Kidney (tissue), 14 donors: Measurements from ENCODE around the gene ZNF488. TPM values are rescaled to one million over a fixed set of nuclear protein-coding genes. Genes with fewer than 3 reads are reported as not detected.

Experiments
- DNase-seq, 5 donors: peaks; one replicate each; pipeline ENCODE4 v3.0.0-alpha.2; 2013 to 2020
- FAIRE-seq: peaks from 2 replicates; lab custom pipeline; 2012; peaks lifted over from hg19 to GRCh38; lab: Jason Lieb, UNC
- H3K27ac ChIP-seq, 2 donors: one replicate each; pipeline ENCODE4 v1.7.0; 2013; ENCODE audit warnings: low read depth in 2 of 2, low read length in 2 of 2, inconsistent platforms in 1 of 2
- H3K27me3 ChIP-seq: one replicate; pipeline ENCODE4 v1.7.1; 2013; ENCODE audit warnings: low read length, inconsistent platforms; ENCODE audit not compliant: control insufficient read depth, insufficient read depth
- H3K36me3 ChIP-seq, 3 donors: one replicate each; pipeline versions ENCODE4 v1.7.0 to v1.7.1; 2013; ENCODE audit warnings: low read length in 3 of 3, control low read depth in 1 of 3, inconsistent platforms in 1 of 3; ENCODE audit not compliant: insufficient read depth in 3 of 3, control insufficient read depth in 2 of 3
- H3K4me1 ChIP-seq, 3 donors: one replicate each; pipeline versions ENCODE4 v1.7.0 to v1.7.1; 2013; ENCODE audit warnings: low read length in 3 of 3, inconsistent platforms in 1 of 3, low read depth in 1 of 3; ENCODE audit not compliant: control insufficient read depth in 2 of 3, insufficient read depth in 2 of 3
- H3K4me3 ChIP-seq, 3 donors: one replicate each; pipeline versions ENCODE4 v1.7.0 to v1.8.1; 2013; ENCODE audit warnings: low read length in 3 of 3, control low read depth in 1 of 3, inconsistent platforms in 1 of 3
- H3K9ac ChIP-seq, 3 donors: one replicate each; pipeline versions ENCODE4 v1.7.0 to v1.7.1; 2013; ENCODE audit warnings: low read length in 3 of 3, control low read depth in 1 of 3, inconsistent platforms in 1 of 3
- H3K9me3 ChIP-seq, 3 donors: one replicate each; pipeline versions ENCODE4 v1.7.0 to v1.7.1; 2013; ENCODE audit warnings: low read length in 3 of 3, control low read depth in 1 of 3, inconsistent platforms in 1 of 3; ENCODE audit not compliant: control insufficient read depth in 2 of 3, insufficient read depth in 1 of 3
- CTCF ChIP-seq: IDR thresholded peaks from 3 replicates; pipeline ENCODE4 v1.5.1; 2012; ENCODE audit warnings: mild to moderate bottlenecking, moderate library complexity, borderline replicate concordance; ENCODE audit not compliant: insufficient read depth; ENCODE audit errors: extremely low read depth
- intact Hi-C: fragments of 100-400 bp; cut with DNase I; formaldehyde crosslinking; loops from one replicate; pipeline ENCODE4 v1.11.1; 2022
- polyA plus RNA-seq: library from polyadenylated mRNA; stranded (reverse); fragments of 350-450 nt; fragmentation: Illumina TruSeq; extraction: RNeasy Lipid Tissue Mini Kit (QIAGEN cat#74804); gene quantifications from one replicate; pipeline ENCODE4 v1.2.3, GENCODE V29; 2014; ENCODE audit warnings: low read depth, low replicate concordance; ENCODE audit not compliant: insufficient read depth
- total RNA-seq: library from RNA; stranded (reverse); fragmentation: NEBNext Ultra II Directional; extraction: Animal tissue kit (Norgen Biotek cat#: 25700); gene quantifications from one replicate; pipeline ENCODE4 v1.2.1, GENCODE V29; 2021
- donor health status: control.
- donor health status: control.
- donor health status: control.
- donor health status: control.
- donor health status: control.
- donor health status: DM: yes; HTN: yes; CAD: no.
- donor health status: Normal renal cell carcinoma (clear cell type).

ZNF488 gene
- total and polyA plus RNA-seq, 2 donors from 2014 or later = 0.09 to 4.0 TPM

GRCh38 chr10:47316131-47316530 is 68.0 kb downstream of the ZNF488 start:
- intact Hi-C loops = loop anchor here (10.0 kb wide), 1 partner anchor 291 kb away; no protein-coding TSS in a partner anchor

More at GRCh38 chr10:47316131-47316530, 68.0 kb downstream of the ZNF488 start:
- Histone ChIP-seq H3K36me3 (no peaks in the 10 kb centered on the region), H3K9me3 (no peaks in the 10 kb centered on the region), H3K27me3 (no peaks in the 10 kb centered on the region), H3K27ac (no peak overlapping the region), H3K4me1 (no peaks in the 10 kb centered on the region), H3K4me3 (no peak overlapping the region), H3K9ac (no peak overlapping the region)
- FAIRE-seq (no peak), DNase-seq (no peak)
- TF ChIP-seq CTCF = no peak

Other genes with a start within 250 kb of the ZNF488 start
- gene GDF10, start 84.1 kb downstream of the ZNF488 start, total RNA-seq = 1.1 TPM
- gene GDF10, start 84.1 kb downstream of the ZNF488 start, polyA plus RNA-seq = not detected
- gene GDF2, start 61.8 kb downstream of the ZNF488 start, total RNA-seq = not detected
- gene GDF2, start 61.8 kb downstream of the ZNF488 start, polyA plus RNA-seq = not detected
- not detected for gene RBP3, start 35.9 kb downstream of the ZNF488 start, total RNA-seq
- not detected for gene RBP3, start 35.9 kb downstream of the ZNF488 start, polyA plus RNA-seq
- 0.16 TPM for gene ANXA8, start 99.8 kb upstream of the ZNF488 start, total RNA-seq
- not detected for gene ANXA8, start 99.8 kb upstream of the ZNF488 start, polyA plus RNA-seq
- gene FAM25G, start 107.4 kb upstream of the ZNF488 start, total RNA-seq = not detected
- not detected for gene FAM25G, start 107.4 kb upstream of the ZNF488 start, polyA plus RNA-seq
- gene AGAP9, start 139.3 kb upstream of the ZNF488 start, total RNA-seq = 10.3 TPM
- gene AGAP9, start 139.3 kb upstream of the ZNF488 start, polyA plus RNA-seq = 9.1 TPM